Breast epithelium (tissue), 3 donors: ENCODE measurements around the gene POU3F3.

Experiments
- CTCF ChIP-seq, 3 donors: fragments of 450-650 bp; IDR thresholded peaks; one replicate each; pipeline ENCODE4 v1.5.1; 2016 to 2017; ENCODE audit warnings: antibody characterized with exemption in 3 of 3, mild to moderate bottlenecking in 3 of 3, moderate library complexity in 3 of 3
- POLR2A ChIP-seq: fragments of 450-650 bp; IDR thresholded peaks from one replicate; pipeline ENCODE4 v1.6.1; 2016; ENCODE audit warnings: antibody characterized with exemption, mild to moderate bottlenecking, moderate library complexity

GRCh38 chr2:104861351-104862057 lies 7.6 kb downstream of the POU3F3 start:
- TF ChIP-seq CTCF (IDR thresholded peaks at IDR 0.05), result no peak
- no peak for TF ChIP-seq POLR2A
